Right lobe of liver (tissue), 4 donors: ENCODE results near the gene SLC10A1.

Experiments used
- POLR2A ChIP-seq: fragments of 450-650 bp; IDR thresholded peaks from one replicate; pipeline ENCODE4 v1.6.1; 2017; ENCODE audit warnings: antibody characterized with exemption, mild to moderate bottlenecking
- TF ChIP-seq, protein P1 (sequence below), 4 donors: fragments of 200-600 bp in 3 of 4; fragments of 450-650 bp in 1 of 4; IDR thresholded peaks; one replicate each; pipeline versions ENCODE4 v1.5.1 to v1.8.0; 2016 to 2022; ENCODE audit warnings: antibody characterized with exemption in 4 of 4, mild to moderate bottlenecking in 2 of 4
- donor health status: DM: no; HTN: no; CAD: no.
- donor health status: DM: no; HTN: no; CAD: no.
- donor health status: DM: no; HTN: yes; CAD: no.

DNA sequence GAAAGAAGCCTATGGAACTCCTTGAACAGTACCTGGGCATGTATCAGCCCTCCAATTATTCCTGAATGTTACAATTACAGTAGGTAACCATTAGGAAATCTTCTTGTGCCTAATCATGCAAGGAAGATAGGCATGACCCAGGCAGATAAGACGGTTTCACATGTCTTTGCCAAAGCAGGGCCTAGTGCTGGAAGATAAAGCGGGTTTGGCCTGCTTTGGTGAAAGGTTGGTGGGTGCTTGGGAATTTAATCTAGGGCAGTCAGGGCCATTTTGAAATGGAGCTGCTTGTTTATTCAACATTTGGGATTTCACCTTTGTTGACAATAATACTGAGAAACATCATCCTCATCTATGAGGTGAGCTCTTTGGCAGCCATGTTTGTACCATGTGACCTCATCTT lies 42.6 kb downstream of the SLC10A1 start:
- no peak for TF ChIP-seq POLR2A
- TF ChIP-seq, protein P1, sequence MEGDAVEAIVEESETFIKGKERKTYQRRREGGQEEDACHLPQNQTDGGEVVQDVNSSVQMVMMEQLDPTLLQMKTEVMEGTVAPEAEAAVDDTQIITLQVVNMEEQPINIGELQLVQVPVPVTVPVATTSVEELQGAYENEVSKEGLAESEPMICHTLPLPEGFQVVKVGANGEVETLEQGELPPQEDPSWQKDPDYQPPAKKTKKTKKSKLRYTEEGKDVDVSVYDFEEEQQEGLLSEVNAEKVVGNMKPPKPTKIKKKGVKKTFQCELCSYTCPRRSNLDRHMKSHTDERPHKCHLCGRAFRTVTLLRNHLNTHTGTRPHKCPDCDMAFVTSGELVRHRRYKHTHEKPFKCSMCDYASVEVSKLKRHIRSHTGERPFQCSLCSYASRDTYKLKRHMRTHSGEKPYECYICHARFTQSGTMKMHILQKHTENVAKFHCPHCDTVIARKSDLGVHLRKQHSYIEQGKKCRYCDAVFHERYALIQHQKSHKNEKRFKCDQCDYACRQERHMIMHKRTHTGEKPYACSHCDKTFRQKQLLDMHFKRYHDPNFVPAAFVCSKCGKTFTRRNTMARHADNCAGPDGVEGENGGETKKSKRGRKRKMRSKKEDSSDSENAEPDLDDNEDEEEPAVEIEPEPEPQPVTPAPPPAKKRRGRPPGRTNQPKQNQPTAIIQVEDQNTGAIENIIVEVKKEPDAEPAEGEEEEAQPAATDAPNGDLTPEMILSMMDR (IDR thresholded peaks at IDR 0.05): no peak
